ENCODE data around the gene C17orf67. TPM values are rescaled to one million over a fixed set of nuclear protein-coding genes. Genes with fewer than 3 reads are reported as not detected.

The C17orf67 gene
- total RNA-seq, 1 donor from 2014 or later, result 1.4 TPM

- Mint-ChIP-seq H3K36me3 (peaks cover 4% of the 10 kb centered on the region), H3K27ac (no peak overlapping the region), H3K27me3 (ENCODE audit: insufficient read depth, low read depth) (no peaks in the 10 kb centered on the region), H3K9me3 (no peaks in the 10 kb centered on the region), H3K4me1 (peaks cover 5% of the 10 kb centered on the region), H3K4me3 (no peak overlapping the region)
- Histone ChIP-seq H3K36me3 (no peaks in the 10 kb centered on the region), H3K79me2 (ENCODE audit: low read depth) (no peaks in the 10 kb centered on the region), H3K9me3 (ENCODE audit: low read depth) (no peaks in the 10 kb centered on the region), H4K20me1 (ENCODE audit: low read depth) (no peaks in the 10 kb centered on the region), H3K9ac (no peak overlapping the region), H3K4me2 (no peak overlapping the region), H3K4me1 (no peaks in the 10 kb centered on the region), H3K4me3 (no peak overlapping the region), H2AFZ (replicated peaks) (no peak overlapping the region), H3K27ac (no peak overlapping the region), H3K27me3 (no peaks in the 10 kb centered on the region), H3F3A (ENCODE audit: low read depth) (no peaks in the 10 kb centered on the region)
- no peak for DNase-seq (ENCODE audit: low spot score)
- TF ChIP-seq CTCF (IDR thresholded peaks at IDR 0.05), result no peak
- TF ChIP-seq EZH2 (IDR thresholded peaks at IDR 0.05), result no peak
- no peak for TF ChIP-seq EZH2phosphoT487 (IDR thresholded peaks at IDR 0.05)
These were observed 9.2 kb downstream of the C17orf67 start for GRCh38 chr17:56824503-56824902.

- Histone ChIP-seq H3K79me2 (ENCODE audit: low read depth) (no peaks in the 10 kb centered on the region), H2AFZ (replicated peaks) (no peak overlapping the region), H3K9me3 (ENCODE audit: low read depth) (no peaks in the 10 kb centered on the region), H4K20me1 (ENCODE audit: low read depth) (no peaks in the 10 kb centered on the region), H3K36me3 (no peaks in the 10 kb centered on the region), H3K9ac (no peak overlapping the region), H3K27ac (no peak overlapping the region), H3K4me2 (no peak overlapping the region), H3K4me3 (no peak overlapping the region), H3K4me1 (no peaks in the 10 kb centered on the region), H3F3A (ENCODE audit: low read depth) (no peaks in the 10 kb centered on the region), H3K27me3 (no peaks in the 10 kb centered on the region)
- TF ChIP-seq EZH2 (IDR thresholded peaks at IDR 0.05), result no peak
- no peak for TF ChIP-seq EZH2phosphoT487 (IDR thresholded peaks at IDR 0.05)
- no peak for TF ChIP-seq CTCF (IDR thresholded peaks at IDR 0.05)
- Mint-ChIP-seq H3K9me3 (no peaks in the 10 kb centered on the region), H3K27ac (no peak overlapping the region), H3K4me1 (peaks cover 6% of the 10 kb centered on the region), H3K36me3 (peaks cover 4% of the 10 kb centered on the region), H3K4me3 (no peak overlapping the region), H3K27me3 (ENCODE audit: insufficient read depth, low read depth) (no peaks in the 10 kb centered on the region)
- no peak for DNase-seq (ENCODE audit: low spot score)
These were observed 9.9 kb downstream of the C17orf67 start for GRCh38 chr17:56823848-56824247.

- Mint-ChIP-seq H3K4me1 (peaks cover 6% of the 10 kb centered on the region), H3K4me3 (no peak overlapping the region)
- no peaks in the 10 kb centered on the region for H3K27me3 ChIP-seq
These were observed 11.0 kb downstream of the C17orf67 start for GRCh38 chr17:56822725-56823124.

More at GRCh38 chr17:56822725-56823124, 11.0 kb downstream of the C17orf67 start:
- H3K9me3 Mint-ChIP-seq, result no peaks in the 10 kb centered on the region
- Histone ChIP-seq H3K4me1 (no peaks in the 10 kb centered on the region), H3K9me3 (ENCODE audit: low read depth) (no peaks in the 10 kb centered on the region), H3K4me3 (no peak overlapping the region), H4K20me1 (ENCODE audit: low read depth) (no peaks in the 10 kb centered on the region), H3F3A (ENCODE audit: low read depth) (no peaks in the 10 kb centered on the region), H2AFZ (replicated peaks) (no peak overlapping the region), H3K27ac (no peak overlapping the region), H3K36me3 (no peaks in the 10 kb centered on the region), H3K79me2 (ENCODE audit: low read depth) (no peaks in the 10 kb centered on the region), H3K9ac (no peak overlapping the region), H3K4me2 (no peak overlapping the region)
- H3K36me3 Mint-ChIP-seq, result peaks cover 2% of the 10 kb centered on the region
- no peak for TF ChIP-seq CTCF (IDR thresholded peaks at IDR 0.05)
- no peak for TF ChIP-seq EZH2phosphoT487 (IDR thresholded peaks at IDR 0.05)
- no peaks in the 10 kb centered on the region for H3K27me3 Mint-ChIP-seq (ENCODE audit: insufficient read depth, low read depth)
- no peak overlapping the region for H3K27ac Mint-ChIP-seq
- no peak for DNase-seq (ENCODE audit: low spot score)

Data from neural progenitor cell (in vitro differentiated cells).